Heart right ventricle (tissue), 16 donors: ENCODE measurements around the gene DGUOK. TPM values are rescaled to one million over a fixed set of nuclear protein-coding genes. Genes with fewer than 3 reads are reported as not detected.
A peak's percentile ranks its signal among the peaks of the same experiment; 100 is the strongest.
"Not testable (repeated sequence)": the region's sequence is repeated elsewhere in the genome, so short reads cannot be mapped to it uniquely, and the experiment has no call there.

Source experiments
- ATAC-seq, 8 donors: fragments of 200-7000 bp; cut with Tn5 transposase; one replicate each; pipeline ENCODE4 v1.9.1; 2020; ENCODE audit warnings: mild to moderate bottlenecking in 8 of 8, moderate library complexity in 8 of 8, moderate number of reproducible peaks in 1 of 8
- DNase-seq, 2 donors: peaks; one replicate each; pipeline ENCODE4 v3.0.0-alpha.2; 2020
- H3K27ac ChIP-seq, 10 donors: fragments of 200-600 bp; sonication (generic) in 2 of 10; one replicate each; pipeline versions ENCODE4 v1.5.0 to v1.8.0; 2020 to 2022; ENCODE audit warnings: mild to moderate bottlenecking in 3 of 10
- H3K27me3 ChIP-seq, 7 donors: fragments of 200-600 bp; one replicate each; pipeline ENCODE4 v1.8.0; 2021 to 2022; ENCODE audit warnings: mild to moderate bottlenecking in 2 of 7
- H3K36me3 ChIP-seq, 9 donors: fragments of 200-600 bp; sonication (generic) in 1 of 9; one replicate each; pipeline versions ENCODE4 v1.5.0 to v1.8.0; 2020 to 2022; ENCODE audit warnings: mild to moderate bottlenecking in 2 of 9
- H3K4me1 ChIP-seq, 9 donors: fragments of 200-600 bp; sonication (generic) in 1 of 9; one replicate each; pipeline versions ENCODE4 v1.5.0 to v1.8.0; 2020 to 2022; ENCODE audit warnings: mild to moderate bottlenecking in 4 of 9
- H3K4me3 ChIP-seq, 10 donors: fragments of 200-600 bp; sonication (generic) in 2 of 10; one replicate each; pipeline versions ENCODE4 v1.5.0 to v1.8.0; 2020 to 2022; ENCODE audit warnings: mild to moderate bottlenecking in 7 of 10, moderate library complexity in 2 of 10
- H3K9me3 ChIP-seq, 11 donors: fragments of 200-600 bp in 10 of 11; sonication (generic) in 2 of 11; one replicate each; pipeline versions ENCODE4 v1.5.0 to v1.8.0; 2013 to 2022; ENCODE audit warnings: mild to moderate bottlenecking in 2 of 11, control low read depth in 1 of 11, moderate library complexity in 1 of 11
- CTCF ChIP-seq, 9 donors: fragments of 200-600 bp; sonication (generic) in 2 of 9; IDR thresholded peaks; one replicate each; pipeline versions ENCODE4 v1.5.0 to v1.8.0; 2021 to 2022; ENCODE audit warnings: antibody characterized with exemption in 9 of 9, mild to moderate bottlenecking in 5 of 9, moderate library complexity in 1 of 9
- WGBS, 2 donors: extraction: QIAGEN DNeasy Blood & Tissue Kit; methylation state at CpG; one replicate each; pipeline ENCODE4 v1.1.7; 2013; ENCODE audit warnings: inconsistent platforms in 1 of 2; 5-methylcytosine and 5-hydroxymethylcytosine counted together
- intact Hi-C, 10 donors: fragments of 100-400 bp; cut with DNase I; formaldehyde crosslinking; loops; one replicate each; pipeline versions ENCODE4 v1.11.1 to v1.14.2; 2022
- long read RNA-seq, 3 donors: library from polyadenylated mRNA; unstranded; transcript quantifications; one replicate each; pipeline ENCODE4 v2.0.0, GENCODE V29; 2020 to 2021
- polyA plus RNA-seq, 2 donors: library from polyadenylated mRNA; stranded (reverse); fragments of 200-250 nt; gene quantifications; one replicate each; pipeline ENCODE4 v1.2.3, GENCODE V29; 2013
- total RNA-seq, 10 donors: library from RNA; stranded (reverse); fragmentation: NEBNext Ultra II Directional in 3 of 10; extraction: Animal tissue kit (Norgen Biotek cat#: 25700) in 3 of 10; gene quantifications; one replicate each; pipeline versions ENCODE4 v1.2.1 to v1.2.4, GENCODE V29; 2021 to 2023
- donor health status: Arrhythmogenic right ventricular cardiomyopathy.
- donor health status: ischemic (EF 13 %, LVEDD 7.1; RV severe dilation, severe dysfunction).
- donor health status: healthy with polysubstance abuse.
- donor health status: DM: no; HTN: yes; CAD: no.
- donor health status: DM: no; HTN: no; CAD: no.
- donor health status: ischemic (EF 25% LVEDD 6.9; RV normal size, moderate dysfunction).
- donor health status: ischemic (EF 25% LVEDD 5.7; RV mildly dilated, moderate dysfunction).
- donor health status: healthy.
- donor health status: DM: yes; HTN: yes; CAD: no.
- donor health status: Ischemic cardiomyopathy.
- donor health status: ischemic (EF 35%, LVEDD 5.7; RV mildly dilated, moderate dysfunction).
- donor health status: nonischemic (EF 11% LVEDD 7.7; RV severe dilation, severe dysfunction).
- donor health status: DM: yes; HTN: yes; CAD: no.
- donor health status: PGD.
- donor health status: ischemic (EF 29% LVEDD 5.4; RV normal size, mild dysfunction).
- donor health status: nonischemic (EF 23%, LVEDD 6.1; RV moderate dilation, normal function).

DGUOK gene
- total RNA-seq (10 to 100 TPM; 18.7 to 29.4 (median 22.6) TPM), polyA plus RNA-seq (10 to 100 TPM; 38.7 to 56.2 TPM)
- long read RNA-seq, donor 1, transcript DGUOK-208 (6 exons, 1,029 nt): major isoform, 7 of 21 reads
- long read RNA-seq, donor 1, partial matches to known transcripts: 0 of 21 reads
- long read RNA-seq, donor 1, other reads (novel, unspliced or antisense): 5 of 21 reads
- long read RNA-seq, donor 2, transcript DGUOK-201 (7 exons, 1,144 nt): major isoform, 12 of 26 reads
- long read RNA-seq, donor 2, transcript DGUOK-208 (6 exons, 1,029 nt): minor isoform, 5 of 26 reads
- long read RNA-seq, donor 2, partial matches to known transcripts: 0 of 26 reads
- long read RNA-seq, donor 2, other reads (novel, unspliced or antisense): 4 of 26 reads
- long read RNA-seq, donor 3, transcript DGUOK-201 (7 exons, 1,144 nt): major isoform, 9 of 15 reads
- long read RNA-seq, donor 3, partial matches to known transcripts: 0 of 15 reads
- long read RNA-seq, donor 3, other reads (novel, unspliced or antisense): 3 of 15 reads

GRCh38 chr2:73926493-73927327, at the start of gene DGUOK:
DGUOK (plus strand) TSS chr2:73926880; CDS start chr2:73926911, 31 bp downstream.
- peaks cover 0 to 6% (median 0%) of the 10 kb centered on the region in 7 donors for H3K27me3 ChIP-seq
- intact Hi-C loops: loop anchor here in 6 of 10 donors (5.0 to 10.0 kb wide), 9 partner anchors 48 to 218 kb away; partner anchors contain the start of genes TET3 (in 3 of the 6), BOLA3 (in 1 of the 6) and STAMBP (in 1 of the 6)
- peak; percentile 93 to 99 for DNase-seq

GRCh38 chr2:73877071-73877802, 49.4 kb upstream of the DGUOK start:
- peak in 4 of 8 donors; percentile 28 to 50 (median 42) for ATAC-seq

More at GRCh38 chr2:73926493-73927327, at the start of gene DGUOK:
- Histone ChIP-seq H3K4me1 (peaks cover 0 to 53% (median 37%) of the 10 kb centered on the region in 9 donors), H3K36me3 (peaks cover 0 to 6% (median 0%) of the 10 kb centered on the region in 9 donors), H3K4me3 (peak within 1 kb of the TSS; percentile 68 to 90 (median 78)), H3K27ac (peak within 1 kb of the TSS; percentile 81 to 98 (median 96)), H3K9me3 (no peaks in the 10 kb centered on the region)
- ATAC-seq: peak; percentile 100
- no peak for TF ChIP-seq CTCF (IDR thresholded peaks at IDR 0.05)
- WGBS, 2 donors: 0 to 1% methylated on average over 50 of the region's 50 CpGs

GRCh38 chr2:73877984-73878383, 48.7 kb upstream of the DGUOK start:
- H3K9me3 ChIP-seq, H3K4me3 ChIP-seq, H3K36me3 ChIP-seq, H3K27ac ChIP-seq, DNase-seq, H3K27me3 ChIP-seq, H3K4me1 ChIP-seq, ATAC-seq, intact Hi-C loops: not testable (repeated sequence)
- 91 to 97% methylated on average over 5 of the region's 5 CpGs for WGBS, 2 donors

More at GRCh38 chr2:73877071-73877802, 49.4 kb upstream of the DGUOK start:
- TF ChIP-seq CTCF (IDR thresholded peaks at IDR 0.05): no peak
- 68 to 74% methylated on average over 9 of the region's 9 CpGs for WGBS, 2 donors
- intact Hi-C loops: no loop called here
- H3K9me3 ChIP-seq: no peaks in the 10 kb centered on the region
- no peak overlapping the region for H3K4me3 ChIP-seq
- H3K27ac ChIP-seq: no peak overlapping the region
- H3K27me3 ChIP-seq: peaks cover 0 to 5% (median 0%) of the 10 kb centered on the region in 7 donors
- DNase-seq: no peak
- H3K4me1 ChIP-seq: peaks cover 0 to 5% (median 0%) of the 10 kb centered on the region in 9 donors
- H3K36me3 ChIP-seq: no peaks in the 10 kb centered on the region

GRCh38 chr2:73885406-73885805, 41.3 kb upstream of the DGUOK start:
- intact Hi-C loops: no loop called here
- H3K27me3 ChIP-seq: peaks cover 0 to 29% (median 2%) of the 10 kb centered on the region in 7 donors
- ATAC-seq: no peak
- WGBS, 2 donors: 53% methylated on average over 2 of the region's 2 CpGs
- no peak for TF ChIP-seq CTCF (IDR thresholded peaks at IDR 0.05)
- peaks cover 0 to 9% (median 0%) of the 10 kb centered on the region in 9 donors for H3K4me1 ChIP-seq
- H3K27ac ChIP-seq: no peak overlapping the region
- no peaks in the 10 kb centered on the region for H3K36me3 ChIP-seq
- DNase-seq: no peak
- no peaks in the 10 kb centered on the region for H3K9me3 ChIP-seq
- no peak overlapping the region for H3K4me3 ChIP-seq
